HepG2 (cell line): ENCODE measurements around the gene GPC6. TPM values are rescaled to one million over a fixed set of nuclear protein-coding genes. Genes with fewer than 3 reads are reported as not detected.

Experiments used
- ATAC-seq: fragments of 200-7000 bp; cut with Tn5 transposase; 3 replicates; pipeline ENCODE4 v1.9.1; 2020; ENCODE audit warnings: mild to moderate bottlenecking, moderate library complexity
- BruUV-seq: library from RNA; stranded (reverse); fragments of 400-500 nt; replicated peaks from 2 replicates; lab custom pipeline; 2021; lab: Mats Ljungman, UMichigan
- CTCF ChIA-PET: fragments of 300-600 bp; formaldehyde crosslinking; extraction: SDS; loops from one replicate; lab custom pipeline; 2021; ENCODE audit warnings: low total read pairs, inconsistent platforms, low intra/inter-chr PET ratio; lab: Yijun Ruan, JAX
- POLR2A ChIA-PET: fragments of 350-600 bp; sonication (Branson Sonifier 250); formaldehyde crosslinking; loops from one replicate; lab custom pipeline; 2020; ENCODE audit warnings: antibody characterized with exemption, inconsistent platforms; lab: Yijun Ruan, JAX
- DNase-seq: peaks from one replicate; pipeline ENCODE4 v3.0.0-alpha.2; 2015; ENCODE audit warnings: low spot score
- FAIRE-seq: peaks from 3 replicates; lab custom pipeline; 2011; peaks lifted over from hg19 to GRCh38; lab: Jason Lieb, UNC
- H2AFZ ChIP-seq: one replicate; pipeline ENCODE4 v1.6.1; 2011; ENCODE audit warnings: low read length, inconsistent platforms
- H3K27ac ChIP-seq: fragments of 300-600 bp; 3 replicates; pipeline ENCODE4 v1.8.0; 2011; ENCODE audit warnings: mixed run types, mild to moderate bottlenecking, mixed read lengths, low read length, inconsistent platforms; ENCODE audit not compliant: insufficient read depth; ENCODE audit errors: extremely low read length
- H3K27me3 ChIP-seq, 2 experiments: fragments of 200-600 bp in 1 of 2; 2 replicates in 1 of 2; 3 replicates in 1 of 2; pipeline versions ENCODE4 v1.6.0 to v1.8.0; 2011; ENCODE audit warnings: low read length in 2 of 2, mild to moderate bottlenecking in 2 of 2, moderate library complexity in 2 of 2, inconsistent platforms in 1 of 2; ENCODE audit not compliant: insufficient read depth in 2 of 2, control insufficient read depth in 1 of 2
- H3K36me3 ChIP-seq, 2 experiments: fragments of 200-600 bp in 1 of 2; replicated peaks in 1 of 2; 2 replicates in 1 of 2; 3 replicates in 1 of 2; pipeline versions ENCODE4 v1.5.1 to v1.8.0; 2011; ENCODE audit warnings: low read length in 2 of 2, inconsistent platforms in 1 of 2; ENCODE audit not compliant: insufficient read depth in 2 of 2, control insufficient read depth in 1 of 2
- H3K4me1 ChIP-seq: 2 replicates; pipeline ENCODE4 v1.5.1; 2012; ENCODE audit warnings: low read length, inconsistent platforms; ENCODE audit not compliant: insufficient read depth
- H3K4me2 ChIP-seq: 2 replicates; pipeline ENCODE4 v1.6.0; 2011; ENCODE audit warnings: low read depth, low read length, inconsistent platforms
- H3K4me3 ChIP-seq, 3 experiments: fragments of 200-600 bp in 1 of 3; sonication (generic), shearing (Covaris generic) in 1 of 3; replicated peaks in 1 of 3; 2 replicates each; pipeline ENCODE4 v1.5.1; 2011 to 2016; ENCODE audit warnings: low read length in 3 of 3, inconsistent platforms in 2 of 3, low read depth in 2 of 3, mild to moderate bottlenecking in 2 of 3, control low read depth in 1 of 3, mixed read lengths in 1 of 3; ENCODE audit not compliant: insufficient read depth in 1 of 3
- H3K79me2 ChIP-seq: one replicate; pipeline ENCODE4 v1.6.1; 2011; ENCODE audit warnings: low read length, inconsistent platforms; ENCODE audit not compliant: insufficient read depth
- H3K9ac ChIP-seq: 2 replicates; pipeline ENCODE4 v1.6.0; 2011; ENCODE audit warnings: mild to moderate bottlenecking, low read depth, low read length, inconsistent platforms; ENCODE audit not compliant: insufficient read depth
- H3K9me3 ChIP-seq: 2 replicates; pipeline ENCODE4 v1.5.1; 2012; ENCODE audit warnings: mild to moderate bottlenecking, low read length
- H4K20me1 ChIP-seq: 2 replicates; pipeline ENCODE4 v1.6.0; 2011; ENCODE audit warnings: inconsistent platforms, mild to moderate bottlenecking, low read length, moderate library complexity; ENCODE audit not compliant: insufficient read depth
- ATAD3A ChIP-seq: sonication (generic); formaldehyde crosslinking; IDR thresholded peaks from 2 replicates; pipeline ENCODE4 v1.4.0; 2020; ENCODE audit warnings: missing genetic modification reagents
- ATF7 ChIP-seq, 2 experiments: fragments of 450-650 bp in 1 of 2; sonication (generic) in 1 of 2; formaldehyde crosslinking in 1 of 2; IDR thresholded peaks; 2 replicates each; pipeline versions ENCODE4 v1.4.0 to v1.6.1; 2016 to 2020; ENCODE audit warnings: antibody characterized with exemption in 1 of 2, mild to moderate bottlenecking in 1 of 2, missing genetic modification reagents in 1 of 2
- BATF2 ChIP-seq: sonication (generic); formaldehyde crosslinking; IDR thresholded peaks from 2 replicates; pipeline ENCODE4 v1.8.0; 2022; ENCODE audit warnings: mild to moderate bottlenecking, missing genetic modification reagents, moderate library complexity
- MEIS2 ChIP-seq: sonication (generic); formaldehyde crosslinking; IDR thresholded peaks from 2 replicates; pipeline ENCODE4 v1.9.0; 2021; ENCODE audit warnings: mild to moderate bottlenecking, missing genetic modification reagents
- MTA3 ChIP-seq: sonication (generic); formaldehyde crosslinking; IDR thresholded peaks from 2 replicates; pipeline ENCODE4 v1.4.0; 2020; ENCODE audit warnings: missing genetic modification reagents
- PHB2 ChIP-seq: fragments of 450-650 bp; IDR thresholded peaks from 2 replicates; pipeline ENCODE4 v1.6.1; 2018; ENCODE audit not compliant: partially characterized antibody
- TIGD3 ChIP-seq: sonication (generic); formaldehyde crosslinking; IDR thresholded peaks from 2 replicates; pipeline ENCODE4 v1.5.1; 2020; ENCODE audit warnings: mild to moderate bottlenecking, missing genetic modification reagents, borderline replicate concordance
- TOE1 ChIP-seq: sonication (generic); formaldehyde crosslinking; IDR thresholded peaks from 2 replicates; pipeline ENCODE4 v1.4.0; 2020; ENCODE audit warnings: mild to moderate bottlenecking, missing genetic modification reagents
- TRAFD1 ChIP-seq: sonication (generic); formaldehyde crosslinking; IDR thresholded peaks from 2 replicates; pipeline ENCODE4 v1.5.1; 2020; ENCODE audit warnings: missing genetic modification reagents, mild to moderate bottlenecking, borderline replicate concordance
- XBP1 ChIP-seq: sonication (generic); formaldehyde crosslinking; IDR thresholded peaks from 2 replicates; pipeline ENCODE4 v1.5.0; 2020; ENCODE audit warnings: missing genetic modification reagents
- ZNF326 ChIP-seq: sonication (generic); formaldehyde crosslinking; IDR thresholded peaks from 2 replicates; pipeline ENCODE4 v1.4.0; 2020; ENCODE audit warnings: missing genetic modification reagents, borderline replicate concordance
- WGBS: methylation state at CpG from one replicate; pipeline ENCODE4 v1.1.6; 2017; ENCODE audit warnings: low lambda C conversion rate; 5-methylcytosine and 5-hydroxymethylcytosine counted together
- in situ Hi-C: cut with HindIII; loops from 2 replicates; pipeline ENCODE4 v1.10.0; 2017; ENCODE audit warnings: low pct_unique_long_range_greater_than_20kb; ENCODE audit not compliant: extremely low pct_ligation_motif_present
- intact Hi-C: fragments of 100-400 bp; cut with micrococcal nuclease; formaldehyde crosslinking; loops from one replicate; pipeline ENCODE4 v1.10.0; 2022; ENCODE audit not compliant: unreplicated experiment
- polyA plus RNA-seq, 8 experiments: library from polyadenylated mRNA; depleted of rRNA in 3 of 8; stranded (reverse) in 7 of 8; unstranded in 1 of 8; fragments of >200 nt; fragmentation: Illumina TruSeq in 4 of 8; extraction: Trizol in 4 of 8; gene quantifications; 2 replicates each; pipeline versions ENCODE4 v1.2.1 to v1.2.3, GENCODE V29; 2011 to 2016; ENCODE audit warnings: low read depth in 4 of 8, missing spikeins in 1 of 8, mixed read lengths in 1 of 8; ENCODE audit not compliant: insufficient read depth in 1 of 8
- total RNA-seq, 5 experiments: library from RNA; depleted of rRNA; stranded (reverse); fragments of >200 nt; fragmentation: Illumina TruSeq; extraction: Trizol; gene quantifications; 2 replicates each; pipeline ENCODE4 v1.2.3, GENCODE V29; 2016; ENCODE audit warnings: low read depth in 1 of 5

The GPC6 gene
- total and polyA plus RNA-seq, 2 of the 13 experiments (the other 11 are each of a cell fraction or from before 2014, with no cell fraction given): 24.5 to 33.9 TPM

- BruUV-seq: no TSS peak
- ChIA-PET CTCF (no interaction called here), POLR2A (no interaction called here)
- Histone ChIP-seq H3K9me3 (no peaks in the 10 kb centered on the region), H2AFZ (no peak overlapping the region), H3K4me3 (no peak overlapping the region), H3K27me3 (no peaks in the 10 kb centered on the region; a peak in 1 of 5 replicates), H3K4me1 (no peaks in the 10 kb centered on the region), H3K9ac (no peak overlapping the region), H3K36me3 (no peaks in the 10 kb centered on the region), H3K79me2 (no peaks in the 10 kb centered on the region), H3K4me2 (no peak overlapping the region), H4K20me1 (no peaks in the 10 kb centered on the region), H3K27ac (no peak overlapping the region)
- in situ Hi-C loops (no loop called here), intact Hi-C loops (no loop called here)
- ATAC-seq: no peak
- no peak for DNase-seq
- TF ChIP-seq XBP1 (CRISPR knock-in tag) (no peak), TOE1 (CRISPR knock-in tag) (no peak), PHB2 (no peak), TIGD3 (no peak), ZNF326 (CRISPR knock-in tag) (no peak), TRAFD1 (CRISPR knock-in tag) (no peak), MTA3 (CRISPR knock-in tag) (no peak), BATF2 (CRISPR knock-in tag) (no peak), MEIS2 (no peak), ATF7 (IDR thresholded peaks at IDR 0.05) (no peak), ATF7 (CRISPR knock-in tag; IDR thresholded peaks at IDR 0.05) (no peak), ATAD3A (CRISPR knock-in tag) (no peak)
- FAIRE-seq: no peak
- 19% methylated on average over 2 of the region's 2 CpGs for WGBS
Observed at GRCh38 chr13:93180356-93180969, 46.1 kb upstream of the GPC6 start.
